Sciatic nerve (tissue), 2 donors: ENCODE data around the gene EPN2. TPM values are rescaled to one million over a fixed set of nuclear protein-coding genes. Genes with fewer than 3 reads are reported as not detected.

Experiments used
- ATAC-seq: fragments of 200-7000 bp; cut with Tn5 transposase; one replicate; pipeline ENCODE4 v1.9.1; 2020; ENCODE audit warnings: mild to moderate bottlenecking, moderate library complexity
- DNase-seq: peaks from one replicate; pipeline ENCODE4 v3.0.0-alpha.2; 2020; ENCODE audit warnings: low spot score
- intact Hi-C: fragments of 100-400 bp; cut with DNase I; formaldehyde crosslinking; loops from one replicate; pipeline ENCODE4 v1.14.2; 2022
- microRNA-seq: library from miRNA; unstranded; fragments of <30 nt; microRNA quantifications from one replicate; pipeline ENCODE4 v1.2.0, GENCODE V29; 2020
- total RNA-seq: library from RNA; stranded (reverse); fragmentation: NEBNext Ultra II Directional; extraction: Animal tissue kit (Norgen Biotek cat#: 25700); gene quantifications from one replicate; pipeline ENCODE4 v1.2.1, GENCODE V29; 2021
- donor health status: DM: no; HTN: no; CAD: no.
- donor health status: DM: no; HTN: no; CAD: no.

Gene EPN2
- total RNA-seq, 1 donor from 2014 or later, result 76.6 TPM

DNA sequence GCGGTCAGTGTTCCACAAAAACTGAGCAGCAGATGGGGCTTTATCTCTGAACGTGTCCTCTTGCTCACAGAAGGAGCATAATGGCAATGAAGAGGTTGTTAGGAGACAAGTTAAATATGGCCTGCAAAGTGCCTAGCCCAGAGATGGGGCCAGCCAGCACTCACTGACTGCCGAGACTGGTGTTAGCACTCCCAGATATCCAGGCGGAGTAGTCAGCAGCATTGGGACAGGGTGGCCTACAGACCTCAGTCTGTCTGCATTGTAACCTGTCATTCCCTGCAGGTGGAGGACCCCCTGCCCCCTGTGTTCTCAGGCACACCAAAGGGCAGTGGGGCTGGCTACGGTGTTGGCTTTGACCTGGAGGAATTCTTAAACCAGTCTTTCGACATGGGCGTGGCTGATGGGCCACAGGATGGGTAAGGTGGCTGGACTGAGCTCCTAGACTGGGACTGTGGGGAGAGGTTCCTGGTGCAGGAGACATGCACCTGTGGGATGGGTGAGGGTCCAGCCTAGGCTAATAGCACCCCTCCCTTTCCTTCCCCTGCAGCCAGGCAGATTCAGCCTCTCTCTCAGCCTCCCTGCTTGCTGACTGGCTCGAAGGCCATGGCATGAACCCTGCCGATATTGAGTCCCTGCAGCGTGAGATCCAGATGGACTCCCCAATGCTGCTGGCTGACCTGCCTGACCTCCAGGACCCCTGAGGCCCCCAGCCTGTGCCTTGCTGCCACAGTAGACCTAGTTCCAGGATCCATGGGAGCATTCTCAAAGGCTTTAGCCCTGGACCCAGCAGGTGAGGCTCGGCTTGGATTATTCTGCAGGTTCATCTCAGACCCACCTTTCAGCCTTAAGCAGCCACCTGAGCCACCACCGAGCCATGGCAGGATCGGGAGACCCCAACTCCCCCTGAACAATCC is 145.6 kb downstream of the EPN2 start:
- intact Hi-C loops, result no loop called here
- DNase-seq, result peak; percentile 55
- ATAC-seq, result no peak

DNA sequence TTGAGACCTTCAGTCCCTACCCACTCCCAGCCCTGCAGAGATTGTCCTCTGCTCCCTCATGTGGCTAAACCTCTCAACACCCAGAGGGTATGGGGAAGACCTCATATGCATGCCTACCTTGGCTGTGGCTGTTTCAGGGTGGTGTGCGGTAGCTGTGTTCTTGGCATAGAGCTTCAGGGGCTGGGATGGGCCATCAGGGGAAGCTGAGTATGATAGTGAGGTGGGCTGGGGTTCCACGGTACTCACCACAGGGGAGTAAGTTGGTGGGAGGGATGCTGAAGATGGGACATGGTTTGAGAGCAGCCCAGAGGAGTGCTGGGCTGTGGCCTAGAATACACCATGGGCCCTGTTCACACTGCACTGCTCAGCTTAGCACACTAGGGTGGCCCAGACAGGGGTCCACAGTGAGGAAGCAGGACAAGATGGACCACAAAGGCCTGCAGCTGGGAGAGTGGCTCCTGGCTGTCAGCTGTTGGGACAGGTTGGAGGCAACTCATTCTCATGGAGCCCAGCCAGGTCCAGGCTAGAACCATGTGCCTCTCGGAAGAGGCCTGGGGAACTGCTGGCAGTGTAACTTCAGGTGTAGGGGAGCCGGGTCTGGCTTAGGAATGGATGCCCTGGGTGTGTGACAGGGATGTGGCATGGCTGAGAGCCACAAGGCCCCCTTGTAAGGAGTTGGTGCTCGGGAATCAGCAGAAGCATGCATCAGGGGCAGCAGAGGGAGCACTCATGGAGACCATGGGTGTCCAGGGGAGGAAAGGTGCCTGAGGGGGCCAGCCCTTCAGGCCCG is 146.7 kb downstream of the EPN2 start:
- intact Hi-C loops, result no loop called here
- no peak for ATAC-seq

GRCh38 chr17:19384723-19385391 is 147.7 kb downstream of the EPN2 start:
- DNase-seq, result peak; percentile 95
- intact Hi-C loops, result no loop called here
- ATAC-seq, result peak; percentile 83

More for the DNA sequence above, 146.7 kb downstream of the EPN2 start:
- peak; percentile 62 for DNase-seq

- ATAC-seq (no peak), DNase-seq (peak; percentile 58)
- intact Hi-C loops, result no loop called here
Measured at GRCh38 chr17:19385521-19385983, 148.4 kb downstream of the EPN2 start.

Small RNA genes within 50 kb of the gene (microRNA-seq; reads per million reads assigned to microRNA genes)
- gene MIR1180, result 255 reads per million, percentile 70 among the genes with 10 or more reads in this experiment

Other genes with a start within 250 kb of the EPN2 start
- gene FAM83G, start 232.6 kb upstream of the EPN2 start, total RNA-seq, result 1.8 TPM
- gene GRAP, start 190.4 kb upstream of the EPN2 start, total RNA-seq, result 6.2 TPM
- gene GRAPL, start 109.8 kb upstream of the EPN2 start, total RNA-seq, result 5.2 TPM
- 19.8 TPM for gene B9D1, start 125.4 kb downstream of the EPN2 start, total RNA-seq
- gene MAPK7, start 141.1 kb downstream of the EPN2 start, total RNA-seq, result 28.2 TPM
- gene MFAP4, start 149.8 kb downstream of the EPN2 start, total RNA-seq, result 115 TPM
- 3.9 TPM for gene RNF112, start 173.9 kb downstream of the EPN2 start, total RNA-seq